ENCODE data around the gene SLC43A3.
A peak's percentile ranks its signal among the peaks of the same experiment; 100 is the strongest.
"Not testable (repeated sequence)": the region's sequence is repeated elsewhere in the genome, so short reads cannot be mapped to it uniquely, and the experiment has no call there.

The SLC43A3 gene

DNA sequence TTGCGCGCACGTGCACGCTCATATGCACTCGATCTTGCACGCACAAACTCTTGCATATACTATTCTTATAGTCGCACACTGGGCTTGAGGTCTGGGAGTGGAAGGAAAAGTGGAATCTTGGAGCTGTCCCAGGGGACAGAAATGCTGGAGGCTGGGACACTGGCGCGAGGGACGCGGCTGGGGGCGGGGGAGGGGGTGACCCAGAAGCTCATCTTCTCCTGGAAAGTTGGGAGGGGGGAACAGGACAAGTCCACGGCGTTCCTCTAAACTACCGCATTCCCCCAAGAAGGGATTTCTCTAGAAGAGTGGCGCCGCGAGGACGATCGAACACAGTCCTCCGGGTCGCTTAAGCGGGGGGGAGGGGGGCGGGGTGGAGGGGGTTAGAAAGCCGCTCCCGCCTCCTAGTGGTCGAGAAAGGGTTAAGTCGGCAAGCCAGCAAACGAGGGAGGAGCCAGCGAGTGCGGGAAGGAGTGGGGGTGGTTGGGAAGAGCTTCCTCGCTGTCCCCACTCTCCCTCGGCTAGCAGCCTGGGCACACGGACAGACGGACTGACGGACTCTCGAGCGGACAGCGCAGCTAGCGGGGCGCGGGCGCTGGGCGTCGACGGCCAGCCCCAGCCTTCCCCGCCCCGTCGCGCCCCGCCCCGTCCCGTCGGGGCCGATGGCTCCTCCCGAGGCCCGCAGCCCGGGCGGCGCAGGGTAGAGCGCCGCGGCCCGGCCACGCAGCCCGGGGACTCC lies 33.3 kb upstream of the SLC43A3 start, which contains the start of gene RTN4RL2:
RTN4RL2 (plus strand) TSS at position 507 of the 736 bp plus-strand sequence. CDS start 338 bp downstream, outside the sequence.
- DNase-seq, result peak in 4 of 51 donors; percentile 13 to 30 (median 18)

DNA sequence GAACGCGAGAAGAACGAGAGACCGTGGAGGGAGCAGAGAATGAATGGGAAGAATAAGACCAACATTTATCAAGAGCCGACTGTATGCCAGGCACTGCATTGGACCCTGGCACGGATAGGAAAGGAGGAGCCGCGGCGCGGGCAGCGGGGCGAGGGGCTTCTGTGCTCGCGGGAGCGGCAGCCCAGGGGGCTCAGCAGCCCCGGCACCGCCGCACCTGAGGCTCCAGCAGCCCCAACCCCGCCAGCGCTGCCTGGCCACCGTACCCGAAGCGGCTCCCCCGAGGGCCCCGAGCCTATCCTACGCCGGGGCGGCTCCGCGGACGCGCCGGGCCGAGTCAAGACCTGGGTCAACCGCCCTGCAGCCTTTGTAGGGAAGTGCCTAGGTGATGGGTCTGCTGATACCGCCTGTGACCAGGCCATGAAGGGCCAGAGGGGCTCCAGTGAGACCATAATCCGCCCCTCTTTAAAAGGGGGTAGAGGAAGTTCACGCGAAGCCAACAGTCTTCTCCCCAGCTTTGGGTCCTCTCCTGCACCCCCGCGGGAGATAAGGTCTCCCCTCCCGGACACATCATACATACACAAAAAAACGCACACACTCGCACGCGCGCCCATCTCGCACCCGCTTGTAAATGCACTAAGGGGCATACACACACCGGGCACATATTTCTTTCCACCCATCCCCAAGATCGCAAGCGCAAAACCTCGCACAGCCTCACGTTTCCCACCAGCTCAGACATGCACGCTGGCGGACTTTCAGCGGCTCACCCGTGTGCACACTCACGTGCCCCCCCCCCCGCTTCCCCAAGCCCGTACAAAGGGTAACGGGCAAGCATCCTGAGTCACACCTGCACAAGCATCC lies 32.5 kb upstream of the SLC43A3 start:
- DNase-seq, result peak in 1 of 51 donors; percentile 30

DNA sequence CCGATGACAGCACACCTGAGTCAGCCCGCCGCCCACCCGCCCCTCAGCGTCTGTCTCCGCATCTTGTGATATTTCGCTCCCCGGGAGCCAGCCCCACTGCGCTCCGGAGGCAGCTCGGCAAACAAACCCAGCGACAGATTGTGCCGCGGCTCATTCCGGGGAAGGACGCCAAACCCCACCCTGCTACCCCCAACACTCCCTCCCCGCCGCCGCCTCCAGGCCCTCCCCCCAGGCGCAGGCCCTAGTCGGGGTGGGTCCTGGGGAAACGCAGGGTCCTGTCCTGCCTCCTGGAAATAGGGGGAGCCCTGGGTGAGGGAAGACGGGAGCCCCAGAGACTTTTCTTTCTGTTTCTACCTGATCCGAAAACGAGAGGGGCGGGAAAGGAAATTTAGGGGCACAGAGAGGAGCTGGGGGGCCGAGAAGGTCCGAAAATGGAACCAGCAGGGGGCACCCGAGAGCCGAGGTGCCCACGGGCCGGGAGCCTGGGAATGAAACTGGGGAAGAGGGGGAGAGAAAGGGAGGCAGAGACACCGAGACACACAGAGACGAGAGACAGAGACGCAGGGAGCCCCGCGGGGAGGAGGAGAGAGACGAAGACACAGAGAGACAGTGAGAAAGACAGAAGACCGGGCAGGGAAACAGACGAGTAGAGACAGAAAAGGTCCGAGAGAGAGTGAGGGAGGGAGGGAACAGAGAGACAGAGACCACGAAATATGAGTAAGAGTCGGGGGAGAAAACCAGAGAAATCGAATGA lies 31.7 kb upstream of the SLC43A3 start:
- DNase-seq, result peak in 9 of 51 donors; percentile 8 to 79 (median 26)

DNA sequence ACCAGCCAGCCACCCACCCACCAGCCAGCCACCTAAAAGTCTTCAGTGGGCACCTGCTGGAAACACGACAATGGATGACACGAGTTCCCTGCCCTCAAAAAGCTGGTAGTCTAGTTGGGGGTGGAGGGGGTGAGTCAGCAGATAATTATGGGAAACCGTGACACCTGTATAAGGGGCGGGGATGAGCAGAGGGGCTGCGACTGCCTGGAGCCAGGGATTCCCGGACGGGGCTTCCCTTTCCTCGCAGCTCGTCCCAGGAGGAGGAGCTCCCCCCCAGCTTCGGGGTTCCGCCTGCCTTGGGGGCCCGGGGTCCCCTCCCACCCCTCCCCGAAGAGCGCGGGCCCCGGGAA lies 31.1 kb upstream of the SLC43A3 start:
- DNase-seq, result no peak

DNA sequence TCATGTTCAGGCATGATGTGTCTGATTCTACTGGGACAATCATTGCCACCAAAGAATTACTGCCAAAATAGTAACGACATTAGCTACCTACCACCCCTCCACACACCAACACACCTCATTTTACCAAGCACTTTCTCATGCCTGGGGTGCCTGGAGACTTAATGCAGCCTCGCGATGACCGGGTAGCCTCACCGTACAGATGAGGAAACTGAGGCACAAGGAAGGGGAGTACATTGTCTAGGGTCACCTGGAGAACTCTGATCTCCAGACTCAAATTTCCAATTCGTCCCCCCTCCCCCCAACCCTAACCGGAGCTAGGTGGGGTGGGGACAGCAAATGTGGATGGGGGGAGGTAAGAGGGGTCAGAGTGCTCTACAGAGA lies 30.7 kb upstream of the SLC43A3 start:
- no peak for DNase-seq

DNA sequence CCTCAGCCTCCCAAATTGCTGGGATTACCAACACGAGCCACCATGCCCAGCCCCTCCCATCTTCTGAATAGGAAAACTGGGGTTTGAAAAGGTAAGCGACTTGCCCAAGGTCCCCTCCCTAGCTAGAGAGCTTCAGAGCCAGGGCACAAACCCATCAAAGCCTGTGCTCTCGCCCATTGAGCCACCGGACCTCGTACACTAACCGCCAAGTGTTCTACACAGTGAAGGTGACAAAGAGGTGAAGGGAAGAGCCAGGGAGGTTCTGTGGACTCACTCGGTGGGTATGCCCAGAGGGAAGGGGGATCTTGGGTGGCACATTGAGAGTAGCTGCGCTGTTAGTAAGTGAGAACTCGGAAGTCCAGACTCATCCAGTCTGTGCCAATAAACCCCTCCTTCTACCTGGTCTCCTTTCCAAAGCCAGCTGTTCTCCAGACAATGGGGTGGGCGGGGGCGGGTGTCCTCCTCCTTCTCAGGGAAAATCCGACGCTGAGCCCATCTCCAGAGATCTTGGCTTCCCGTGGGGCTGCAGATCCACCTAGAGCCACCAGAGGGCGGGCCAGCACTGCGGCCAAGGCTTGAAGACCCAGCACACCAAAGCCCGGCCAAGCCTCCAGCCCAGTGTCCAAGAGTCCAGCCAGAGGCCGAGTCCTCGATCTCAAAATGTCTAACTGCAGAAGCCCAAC lies 30.2 kb upstream of the SLC43A3 start:
- peak; percentile 15 to 90 (median 73) for DNase-seq

DNA sequence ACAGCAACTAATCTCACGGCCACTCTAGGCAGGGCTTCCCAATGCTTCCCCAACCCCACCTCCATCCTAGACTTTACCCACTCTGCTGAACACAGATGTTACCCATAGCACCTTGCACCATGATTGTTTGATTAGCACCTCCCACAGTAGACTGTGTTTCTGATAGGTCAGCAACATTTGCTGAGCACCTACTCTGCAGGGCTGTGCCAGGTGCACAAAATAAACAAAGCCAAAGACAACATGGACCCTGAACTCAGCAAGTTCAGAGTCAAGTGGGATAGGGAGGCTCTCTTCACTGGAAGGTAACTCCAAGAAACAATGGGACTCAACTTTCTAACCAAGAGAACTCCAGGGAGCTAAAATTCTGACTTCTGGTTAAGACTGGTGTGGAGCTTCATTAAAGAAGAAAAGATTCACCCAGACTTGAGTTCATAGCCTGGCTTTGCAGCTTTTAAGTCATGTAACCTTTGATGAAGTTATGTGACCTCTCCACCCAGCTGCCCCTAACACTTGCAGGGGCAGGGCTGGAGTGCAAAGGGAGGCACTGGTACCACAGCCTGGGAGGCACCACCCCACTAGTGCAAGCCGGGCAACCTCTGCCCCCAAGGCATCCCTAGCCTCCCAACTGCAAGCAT lies 26.7 kb upstream of the SLC43A3 start:
- no peak for DNase-seq

DNA sequence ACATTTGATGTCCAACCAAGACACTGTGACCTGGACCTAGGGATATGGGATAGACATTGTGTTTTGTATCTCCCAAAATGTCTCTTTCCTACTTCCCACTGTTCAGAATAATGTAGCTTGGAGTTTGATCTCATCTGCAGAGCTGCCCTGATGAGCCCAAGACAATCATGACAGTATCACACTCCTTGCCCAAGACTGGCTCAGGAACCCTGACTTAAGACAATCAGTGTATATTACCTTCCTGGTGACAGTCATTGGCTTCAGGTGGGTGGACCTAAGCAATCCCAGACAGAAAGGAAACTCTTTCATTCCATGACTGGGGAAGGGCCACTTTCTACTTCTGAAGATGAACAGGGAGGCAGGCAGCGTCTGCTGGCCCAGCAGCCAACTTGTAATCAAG lies 19.1 kb upstream of the SLC43A3 start:
- DNase-seq, result no peak

DNA sequence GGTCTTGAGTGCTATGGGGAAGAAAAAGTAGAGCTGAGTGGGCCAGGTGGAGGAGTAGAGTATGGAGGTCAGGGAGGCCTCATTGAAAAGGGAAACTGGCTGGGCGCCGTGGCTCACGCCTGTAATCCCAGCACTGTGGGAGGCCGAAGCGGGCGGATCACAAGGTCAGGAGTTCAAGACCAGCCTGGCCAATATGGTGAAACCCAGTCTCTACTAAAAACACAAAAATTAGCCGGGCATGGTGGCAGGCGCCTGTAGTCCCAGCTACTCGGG lies 18.1 kb upstream of the SLC43A3 start:
- not testable (repeated sequence) for DNase-seq

DNA sequence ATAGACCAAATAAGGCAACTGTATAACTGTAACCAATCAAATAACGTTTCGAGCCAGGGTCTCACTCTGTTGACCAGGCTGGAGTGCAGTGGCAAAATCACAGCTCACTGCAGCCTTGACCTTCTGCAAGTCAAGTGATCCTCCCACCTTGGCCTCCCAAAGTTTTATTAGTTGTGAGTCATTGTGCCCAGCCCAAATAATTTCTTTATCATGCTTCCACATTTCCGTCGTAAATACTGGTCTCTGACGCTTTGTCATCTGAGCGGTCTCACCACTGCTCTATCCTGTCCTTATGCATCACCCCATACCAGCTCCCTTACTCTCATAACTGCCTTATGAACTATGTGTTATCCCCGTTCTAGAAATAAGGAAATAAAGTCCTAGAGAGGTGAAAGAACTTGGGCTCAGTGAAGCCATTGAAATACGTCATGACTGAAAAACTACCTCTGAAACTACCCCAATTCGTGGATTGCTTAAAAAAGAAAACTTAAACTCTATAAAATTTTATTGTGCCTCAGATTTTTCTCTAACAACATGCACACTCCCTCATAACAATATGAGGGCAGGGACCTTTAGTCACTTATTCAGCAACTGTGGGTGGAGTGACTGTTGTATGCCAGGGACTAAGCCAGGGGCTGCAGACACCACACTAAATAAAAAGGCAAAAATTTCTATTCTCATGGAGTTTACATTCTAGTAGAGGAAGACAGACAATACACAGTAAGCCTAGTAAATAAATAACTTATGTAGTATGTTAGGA lies 17.6 kb upstream of the SLC43A3 start:
- DNase-seq, result no peak

DNA sequence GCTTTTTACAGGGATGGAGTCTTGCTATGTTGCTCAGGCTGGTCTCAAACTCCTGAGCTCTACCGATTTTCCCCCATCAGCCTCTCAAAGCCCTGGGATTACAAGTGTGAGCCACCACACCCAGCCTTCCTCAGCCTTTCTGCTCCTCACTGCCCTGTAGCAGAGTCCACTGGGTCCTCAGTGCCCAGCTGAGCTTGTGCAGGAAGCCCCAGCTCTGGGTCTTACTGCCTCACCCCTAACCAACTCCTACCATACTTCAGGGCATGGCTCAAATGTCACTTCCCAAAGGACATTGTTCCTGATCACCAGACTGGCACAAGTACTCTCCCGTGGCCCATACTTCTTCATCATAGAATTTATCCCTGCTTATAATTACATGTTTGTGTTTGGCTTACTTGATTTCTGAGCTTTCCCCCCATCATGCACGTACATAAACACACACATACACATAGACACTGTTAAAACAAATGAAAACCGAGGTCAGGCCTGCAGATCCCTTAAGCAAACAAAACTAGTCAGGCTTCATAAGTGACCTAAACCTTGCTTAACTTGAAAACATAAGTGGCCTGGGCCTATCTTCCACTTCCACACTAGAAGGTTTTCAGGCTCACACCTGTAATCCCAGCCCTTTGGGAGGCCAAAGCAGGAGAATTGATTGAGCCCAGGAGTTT lies 14.0 kb upstream of the SLC43A3 start:
- DNase-seq, result no peak

DNA sequence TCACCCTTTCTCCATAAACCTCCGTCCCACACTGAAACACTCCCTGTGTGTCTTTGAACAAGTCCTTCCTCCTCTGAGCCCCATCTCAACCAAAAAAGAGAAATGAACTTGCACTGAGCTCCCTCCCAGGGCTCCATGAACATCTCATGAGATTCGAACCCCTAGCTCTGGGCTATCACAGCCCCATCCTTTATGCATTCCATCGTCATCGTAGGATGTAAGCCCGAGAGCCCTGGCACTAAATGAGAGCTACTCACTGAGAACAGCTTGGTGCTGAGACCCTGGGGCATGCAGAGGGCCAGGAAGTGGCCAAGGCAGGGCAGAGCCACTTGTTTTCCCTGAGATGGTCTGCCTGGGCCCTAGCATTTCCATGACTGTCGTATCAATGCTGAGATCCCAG lies 12.9 kb upstream of the SLC43A3 start:
- no peak for DNase-seq

DNA sequence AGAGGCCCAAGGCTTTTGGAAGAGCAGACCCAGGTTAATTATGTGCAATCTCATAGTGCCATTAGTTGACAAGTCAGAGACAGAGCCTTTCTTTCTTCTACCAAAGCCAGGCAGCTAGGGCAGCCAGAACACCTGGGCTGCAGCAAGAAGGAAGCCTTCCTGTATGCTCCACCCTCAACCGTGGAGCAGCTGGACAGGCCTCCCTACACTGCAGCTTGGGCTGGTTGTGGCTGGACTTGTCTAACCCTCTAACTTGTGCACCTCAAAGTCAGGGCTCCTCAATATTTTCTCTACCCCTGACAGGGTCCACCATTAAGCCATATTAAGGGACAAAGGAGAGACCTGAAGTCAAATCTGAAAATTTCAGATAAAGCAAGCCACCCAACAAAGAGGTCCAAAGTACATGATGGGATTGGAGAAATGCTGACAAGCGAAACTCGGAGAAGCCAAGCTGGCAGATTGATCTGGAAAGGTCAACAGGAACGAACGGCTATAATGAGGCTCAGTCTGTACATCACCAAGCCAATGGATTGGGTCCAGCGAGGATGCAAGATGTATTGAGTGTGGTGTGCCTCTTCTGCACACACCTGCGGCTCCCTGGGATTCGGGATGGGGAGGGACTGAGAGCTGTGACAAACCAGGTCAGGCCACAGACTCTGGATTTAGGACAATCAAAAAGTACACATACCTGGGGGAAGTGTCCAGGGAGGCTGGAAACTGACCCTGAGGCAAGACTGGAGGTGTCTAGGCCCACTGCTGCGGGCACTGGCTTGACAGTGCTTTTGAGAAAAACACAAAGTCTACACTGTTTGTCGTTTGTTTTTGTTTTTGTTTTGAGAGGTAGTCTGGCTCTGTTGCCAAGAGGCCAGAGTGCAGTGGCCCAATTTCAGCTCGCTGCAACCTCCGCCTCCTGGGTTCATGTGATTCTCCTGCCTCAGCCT lies 11.7 kb upstream of the SLC43A3 start:
- DNase-seq, result no peak

DNA sequence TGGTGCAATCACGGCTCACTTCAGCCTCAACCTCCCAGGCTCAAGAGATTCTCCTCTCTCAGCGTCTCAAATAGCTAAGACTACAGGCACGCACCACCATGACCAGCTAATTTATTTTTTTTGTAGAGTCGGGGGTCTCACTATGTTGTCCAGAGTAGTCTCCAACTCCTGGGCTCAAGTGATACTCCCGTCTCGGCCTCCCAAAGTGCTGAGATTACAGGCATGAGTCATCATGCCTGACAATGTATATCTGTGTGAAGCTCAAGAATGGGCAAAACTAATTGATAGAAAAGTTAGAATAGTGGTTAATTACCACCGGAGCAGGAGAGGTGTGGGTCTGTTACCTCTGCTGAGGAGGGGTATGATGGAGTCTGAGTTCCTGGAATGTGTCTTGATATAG lies 9.1 kb upstream of the SLC43A3 start:
- DNase-seq, result no peak

DNA sequence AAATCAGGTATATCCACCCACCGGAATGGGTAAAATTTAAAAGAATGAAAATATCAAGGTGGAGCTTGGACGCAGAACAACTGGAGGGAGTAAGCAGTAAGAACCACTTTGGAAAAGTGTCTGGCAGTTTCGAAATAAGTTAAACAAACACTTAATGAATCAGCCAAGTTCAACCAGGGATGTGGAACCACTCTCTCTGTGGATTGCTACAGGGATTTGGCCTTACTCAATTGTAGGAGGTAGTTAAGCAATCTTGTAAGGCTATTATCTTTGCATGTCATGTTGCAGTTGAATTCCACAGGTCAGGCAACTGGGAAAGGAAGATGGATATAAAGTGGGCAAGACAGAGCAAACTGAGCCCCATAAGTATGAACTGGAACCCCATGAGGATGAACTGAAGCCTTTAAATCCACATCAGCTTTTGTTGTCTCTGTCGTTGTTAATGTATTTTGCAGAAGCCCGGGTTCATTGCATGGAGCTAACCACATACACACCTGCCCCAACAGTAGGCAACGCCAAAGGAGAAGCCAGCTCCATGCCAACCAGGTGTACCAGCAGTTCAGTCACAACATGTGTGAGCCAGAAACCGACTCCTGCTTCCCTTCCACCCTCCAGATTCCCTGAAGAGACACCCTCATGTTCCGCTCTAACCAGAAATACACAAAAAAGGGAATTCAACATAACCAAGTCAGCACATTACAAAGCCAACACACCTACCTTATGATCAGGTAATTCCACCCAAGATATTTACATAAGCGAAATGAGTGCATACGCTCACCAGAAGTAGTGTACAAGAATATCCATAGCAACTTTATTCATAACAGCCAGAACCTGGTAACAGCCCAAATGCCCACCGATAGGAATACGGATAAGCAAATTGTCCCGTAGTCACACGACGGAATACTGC lies 8.0 kb upstream of the SLC43A3 start:
- no peak for DNase-seq

DNA sequence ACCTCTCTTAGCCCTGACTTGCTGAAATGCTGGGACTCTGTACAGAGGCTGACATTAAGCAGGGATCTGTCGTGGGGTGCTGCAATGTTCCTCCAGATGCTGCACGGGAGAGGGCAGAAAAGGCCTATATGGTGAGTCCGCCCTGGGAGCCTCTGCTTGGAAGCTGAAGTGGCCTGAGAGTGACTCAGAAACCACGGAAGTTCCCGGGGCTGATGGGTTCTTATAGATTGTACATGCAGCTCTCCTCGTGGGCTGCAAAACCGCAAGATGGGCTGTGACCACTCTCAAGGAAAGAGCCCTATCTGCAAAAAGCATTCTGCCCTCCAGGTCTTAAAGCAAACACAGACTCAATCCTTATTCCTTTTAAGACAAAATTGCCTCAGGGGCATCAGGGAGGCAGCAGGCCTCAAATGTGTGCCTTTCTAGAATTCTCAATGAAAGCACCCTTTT lies 5.8 kb upstream of the SLC43A3 start:
- DNase-seq, result peak in 1 of 51 donors; percentile 6

DNA sequence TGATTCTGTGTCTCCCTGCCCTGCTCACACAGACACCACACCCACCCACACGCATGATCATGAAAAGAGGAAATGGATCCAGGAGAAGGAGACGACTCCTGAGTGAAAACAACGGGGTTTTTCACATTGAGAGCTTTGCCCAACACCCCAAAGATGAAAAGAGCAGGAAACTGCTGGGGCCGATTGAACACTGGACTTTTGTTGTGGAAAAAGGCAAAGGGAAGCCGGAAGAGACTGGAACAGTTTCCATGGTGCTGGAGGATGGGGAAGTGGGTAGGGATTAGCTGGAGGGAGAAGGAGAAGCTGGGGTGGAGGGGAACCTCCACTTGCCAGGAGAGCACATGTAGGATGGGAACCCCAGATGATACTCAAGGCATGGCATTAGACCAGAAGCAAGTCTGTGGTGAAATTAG lies 5.2 kb upstream of the SLC43A3 start:
- peak in 8 of 51 donors; percentile 1 to 34 (median 8) for DNase-seq

Data from hypothalamus (tissue), 51 donors.